H1 (cell line): ENCODE measurements around the gene ACCSL. TPM values are rescaled to one million over a fixed set of nuclear protein-coding genes. Genes with fewer than 3 reads are reported as not detected.

Source experiments
- CTCF ChIA-PET: fragments of 300-600 bp; sonication (Branson Sonifier 250); formaldehyde crosslinking; loops from one replicate; lab custom pipeline; 2021; ENCODE audit not compliant: partially characterized antibody; lab: Charles Lee
- POLR2A ChIA-PET: fragments of 300-600 bp; sonication (Branson Sonifier 250); formaldehyde crosslinking; loops from one replicate; lab custom pipeline; 2021; ENCODE audit warnings: inconsistent platforms; ENCODE audit not compliant: partially characterized antibody; lab: Charles Lee
- DNase-seq, 2 experiments: peaks; one replicate each; pipeline versions ENCODE4 v3.0.0 to v3.0.0-alpha.2; 2010 to 2022; ENCODE audit warnings: low spot score in 2 of 2, low read depth in 1 of 2, mixed read lengths in 1 of 2
- FAIRE-seq: peaks from 2 replicates; lab custom pipeline; 2011; peaks lifted over from hg19 to GRCh38; lab: Jason Lieb, UNC
- H2AFZ ChIP-seq: 2 replicates; pipeline ENCODE4 v1.8.1; 2012; ENCODE audit warnings: low read length, inconsistent platforms
- H2AK5ac ChIP-seq: 2 replicates; pipeline ENCODE4 v1.6.1; 2013; ENCODE audit warnings: low read depth, low read length
- H2BK120ac ChIP-seq: replicated peaks from 2 replicates; pipeline ENCODE3; 2013; ENCODE audit warnings: low read depth, low read length, inconsistent platforms
- H2BK12ac ChIP-seq: 2 replicates; pipeline ENCODE4 v1.6.1; 2013; ENCODE audit warnings: low read depth, low read length
- H2BK15ac ChIP-seq: 2 replicates; pipeline ENCODE4 v1.6.1; 2013; ENCODE audit warnings: low read length
- H2BK20ac ChIP-seq: 2 replicates; pipeline ENCODE4 v1.6.1; 2013; ENCODE audit warnings: low read length
- H2BK5ac ChIP-seq: 2 replicates; pipeline ENCODE4 v1.6.1; 2013; ENCODE audit warnings: low read depth, low read length
- H3K14ac ChIP-seq: 2 replicates; pipeline ENCODE4 v1.6.1; 2013; ENCODE audit warnings: inconsistent platforms; ENCODE audit not compliant: insufficient read length
- H3K18ac ChIP-seq: 2 replicates; pipeline ENCODE4 v1.6.1; 2013; ENCODE audit warnings: low read length; ENCODE audit errors: extremely low read depth
- H3K23ac ChIP-seq: 2 replicates; pipeline ENCODE4 v1.6.1; 2013; ENCODE audit warnings: inconsistent platforms; ENCODE audit not compliant: insufficient read length
- H3K23me2 ChIP-seq: 2 replicates; pipeline ENCODE4 v1.6.1; 2013; ENCODE audit warnings: low read depth, low read length
- H3K27ac ChIP-seq: 2 replicates; pipeline ENCODE4 v1.6.1; 2011; ENCODE audit warnings: low read depth, low read length, inconsistent platforms
- H3K27me3 ChIP-seq, 4 experiments: replicated peaks in 1 of 4; 1 replicate in 1 of 4; 2 replicates in 3 of 4; pipeline versions ENCODE4 v1.6.1 to v1.8.1; 2011 to 2013; ENCODE audit warnings: low read length in 3 of 4, mild to moderate bottlenecking in 3 of 4, inconsistent platforms in 2 of 4, mixed read lengths in 2 of 4, moderate library complexity in 1 of 4; ENCODE audit not compliant: control insufficient read depth in 3 of 4, insufficient read depth in 3 of 4; ENCODE audit errors: extremely low read depth in 1 of 4
- H3K36me3 ChIP-seq, 4 experiments: 2 replicates each; pipeline versions ENCODE4 v1.6.1 to v1.8.1; 2011 to 2013; ENCODE audit warnings: mild to moderate bottlenecking in 4 of 4, low read length in 3 of 4, moderate library complexity in 2 of 4, control low read depth in 1 of 4, inconsistent platforms in 1 of 4; ENCODE audit not compliant: insufficient read depth in 4 of 4, control insufficient read depth in 2 of 4
- H3K4ac ChIP-seq: replicated peaks from 2 replicates; pipeline ENCODE3; 2013; ENCODE audit warnings: low read length, low read depth, mixed read lengths, inconsistent platforms; ENCODE audit not compliant: insufficient read length
- H3K4me1 ChIP-seq, 4 experiments: replicated peaks in 1 of 4; 1 replicate in 1 of 4; 2 replicates in 3 of 4; pipeline versions ENCODE4 v1.6.1 to v1.8.1; 2011 to 2013; ENCODE audit warnings: low read length in 3 of 4, inconsistent platforms in 2 of 4, mixed read lengths in 1 of 4; ENCODE audit not compliant: insufficient read depth in 4 of 4, control insufficient read depth in 3 of 4
- H3K4me2 ChIP-seq, 2 experiments: 2 replicates each; pipeline versions ENCODE4 v1.6.1 to v1.8.1; 2011 to 2013; ENCODE audit warnings: low read depth in 2 of 2, low read length in 2 of 2, control low read depth in 1 of 2, inconsistent platforms in 1 of 2, mild to moderate bottlenecking in 1 of 2; ENCODE audit not compliant: insufficient read depth in 1 of 2
- H3K4me3 ChIP-seq, 4 experiments: fragments of 200-600, 300-600 bp in 1 of 4; sonication (generic), shearing (Covaris generic), sonication (Bioruptor Twin) in 1 of 4; 2 replicates each; pipeline versions ENCODE4 v1.5.1 to v1.8.1; 2011 to 2016; ENCODE audit warnings: low read length in 4 of 4, low read depth in 3 of 4, control low read depth in 2 of 4, inconsistent platforms in 2 of 4, mild to moderate bottlenecking in 2 of 4, mixed read lengths in 1 of 4, moderate library complexity in 1 of 4; ENCODE audit not compliant: insufficient read depth in 2 of 4; ENCODE audit errors: extremely low read depth in 1 of 4
- H3K56ac ChIP-seq: replicated peaks from 2 replicates; pipeline ENCODE3; 2013; ENCODE audit warnings: low read depth, mild to moderate bottlenecking, mixed read lengths, low read length, inconsistent platforms; ENCODE audit not compliant: insufficient read length
- H3K79me1 ChIP-seq: 2 replicates; pipeline ENCODE4 v1.6.1; 2013; ENCODE audit warnings: low read depth, low read length, control low read depth
- H3K79me2 ChIP-seq, 2 experiments: 2 replicates each; pipeline versions ENCODE4 v1.6.1 to v1.8.1; 2012 to 2013; ENCODE audit warnings: low read length in 2 of 2, mild to moderate bottlenecking in 2 of 2, inconsistent platforms in 1 of 2; ENCODE audit not compliant: insufficient read depth in 2 of 2, control insufficient read depth in 1 of 2
- H3K9ac ChIP-seq, 4 experiments: replicated peaks in 1 of 4; 1 replicate in 1 of 4; 2 replicates in 3 of 4; pipeline versions ENCODE4 v1.6.1 to v1.8.1; 2011 to 2013; ENCODE audit warnings: low read depth in 3 of 4, low read length in 3 of 4, control low read depth in 2 of 4, mild to moderate bottlenecking in 2 of 4, moderate library complexity in 2 of 4, inconsistent platforms in 1 of 4; ENCODE audit errors: extremely low read depth in 1 of 4
- H3K9me3 ChIP-seq, 2 experiments: 2 replicates each; pipeline versions ENCODE4 v1.6.1 to v1.8.1; 2012 to 2013; ENCODE audit warnings: mild to moderate bottlenecking in 2 of 2, moderate library complexity in 2 of 2, control low read depth in 1 of 2, inconsistent platforms in 1 of 2, low read depth in 1 of 2, low read length in 1 of 2, mixed read lengths in 1 of 2; ENCODE audit not compliant: insufficient read depth in 2 of 2
- H4K20me1 ChIP-seq, 2 experiments: replicated peaks in 1 of 2; 2 replicates each; pipeline versions ENCODE3 to v1.8.1; 2011 to 2013; ENCODE audit warnings: inconsistent platforms in 2 of 2, low read length in 2 of 2, mild to moderate bottlenecking in 1 of 2; ENCODE audit not compliant: insufficient read depth in 2 of 2, control insufficient read depth in 1 of 2
- H4K5ac ChIP-seq: 2 replicates; pipeline ENCODE4 v1.6.1; 2013; ENCODE audit warnings: low read length, low read depth, mixed read lengths, inconsistent platforms; ENCODE audit not compliant: insufficient read length
- H4K8ac ChIP-seq: 2 replicates; pipeline ENCODE4 v1.8.0; 2013; ENCODE audit warnings: mild to moderate bottlenecking, moderate library complexity, low read length, inconsistent platforms; ENCODE audit not compliant: insufficient read depth; ENCODE audit errors: extremely low read depth
- H4K91ac ChIP-seq: replicated peaks from 2 replicates; pipeline ENCODE3; 2013; ENCODE audit warnings: low read length, mixed read lengths, inconsistent platforms; ENCODE audit not compliant: insufficient read length
- CTCF ChIP-seq, 3 experiments: IDR thresholded peaks; 1 replicate in 2 of 3; 2 replicates in 1 of 3; pipeline versions ENCODE4 v1.5.1 to v1.6.1; 2011; ENCODE audit warnings: low read length in 3 of 3, mild to moderate bottlenecking in 3 of 3, inconsistent platforms in 2 of 3, low read depth in 1 of 3, moderate library complexity in 1 of 3; ENCODE audit not compliant: insufficient read depth in 1 of 3; ENCODE audit errors: control extremely low read depth in 1 of 3
- JUND ChIP-seq: IDR thresholded peaks from 2 replicates; pipeline ENCODE4 v1.6.1; 2011; ENCODE audit warnings: mild to moderate bottlenecking, improper control_type of control experiment, low read length
- POLR2AphosphoS5 ChIP-seq: IDR thresholded peaks from 2 replicates; pipeline ENCODE4 v1.6.1; 2011; ENCODE audit warnings: low read depth, low read length
- RAD21 ChIP-seq, 2 experiments: IDR thresholded peaks in 1 of 2; conservative IDR thresholded peaks in 1 of 2; 2 replicates each; pipeline ENCODE4 v1.6.1; 2011; ENCODE audit warnings: low read depth in 2 of 2, low read length in 2 of 2, improper control_type of control experiment in 1 of 2, inconsistent platforms in 1 of 2, mild to moderate bottlenecking in 1 of 2, moderate library complexity in 1 of 2
- WGBS, 2 experiments: shearing (Covaris generic) in 1 of 2; methylation state at CpG; one replicate each; pipeline versions ENCODE4 v1.1.6 to v1.1.7; 2013 to 2015; ENCODE audit warnings: low lambda C conversion rate in 2 of 2, mixed read lengths in 2 of 2, inconsistent platforms in 1 of 2, low coverage in 1 of 2, missing lambda C conversion rate in 1 of 2; ENCODE audit not compliant: insufficient replicate concordance in 2 of 2, insufficient coverage in 1 of 2, insufficient read length in 1 of 2; ENCODE audit errors: extremely low coverage in 1 of 2, missing lambda C conversion rate in 1 of 2; 5-methylcytosine and 5-hydroxymethylcytosine counted together
- polyA plus RNA-seq, 7 experiments: library from polyadenylated mRNA; depleted of rRNA in 3 of 7; stranded (reverse) in 5 of 7; unstranded in 2 of 7; fragments of >200 nt in 5 of 7; fragments of 200-250 nt in 2 of 7; gene quantifications; 1 replicate in 5 of 7; 2 replicates in 1 of 7; 4 replicates in 1 of 7; pipeline versions ENCODE4 v1.2.1 to v1.2.3, GENCODE V29; 2011 to 2013; ENCODE audit warnings: missing spikeins in 2 of 7, mixed read lengths in 2 of 7
- total RNA-seq: library from RNA; stranded (reverse); fragmentation: NEBNext Ultra II Directional; extraction: Animal tissue kit (Norgen Biotek cat#: 25700); gene quantifications from 2 replicates; pipeline ENCODE4 v1.2.1, GENCODE V29; 2021

Gene ACCSL
- total and polyA plus RNA-seq, 2 of the 8 experiments (the other 6 are each of a cell fraction or from before 2014, with no cell fraction given) = not detected

- no peaks in the 10 kb centered on the region for H3K79me1 ChIP-seq
- H3K23ac ChIP-seq = no peak overlapping the region
Observed at GRCh38 chr11:44094260-44094868, 46.6 kb downstream of the ACCSL start.

More at GRCh38 chr11:44094260-44094868, 46.6 kb downstream of the ACCSL start:
- H3K4me2 ChIP-seq = no peak overlapping the region
- no peaks in the 10 kb centered on the region for H3K27me3 ChIP-seq
- H3K9me3 ChIP-seq = no peaks in the 10 kb centered on the region; a peak in 1 of 4 replicates
- H3K4me1 ChIP-seq = peaks cover 0 to 1% (median 0%) of the 10 kb centered on the region in 4 experiments; a peak in 1 of 7 replicates
- H3K4me3 ChIP-seq = no peak overlapping the region
- no peak overlapping the region for H4K8ac ChIP-seq
- no peak overlapping the region for H2AFZ ChIP-seq
- H3K9ac ChIP-seq = no peak overlapping the region
- peaks cover 0 to 6% of the 10 kb centered on the region in 2 experiments; a peak in 2 of 4 replicates for H3K79me2 ChIP-seq
- H3K4ac ChIP-seq = no peak overlapping the region
- peak; percentile 92 for FAIRE-seq
- 52% methylated on average over 9 of the region's 11 CpGs; no CpG with 5 or more reads in 1 of the 2 experiments for WGBS, 2 experiments
- H3K27ac ChIP-seq = no peak overlapping the region
- DNase-seq = peak in 1 of 2 experiments; percentile 86
- H3K18ac ChIP-seq = no peak overlapping the region
- no peak overlapping the region for H2BK120ac ChIP-seq
- H2BK12ac ChIP-seq = no peak overlapping the region
- H2BK5ac ChIP-seq = no peak overlapping the region
- TF ChIP-seq JUND (no peak), CTCF (IDR thresholded peaks at IDR 0.05; ENCODE audit: control extremely low read depth in 1 of 3, insufficient read depth in 1 of 3, low read depth in 1 of 3, low read length in 3 of 3) (peak; percentile 38 to 83 (median 74)), POLR2AphosphoS5 (no peak), RAD21 (IDR thresholded peaks at IDR 0.05 in 1 of 2, conservative IDR thresholded peaks at IDR 0.05 in 1 of 2; ENCODE audit: low read depth in 2 of 2, low read length in 2 of 2) (peak; percentile 60 to 73)
- H3K56ac ChIP-seq = no peak overlapping the region
- POLR2A ChIA-PET = interaction anchor here (0.8 kb wide), 1 partner anchor 11 kb away, joined by 3 read pairs; no protein-coding TSS in a partner anchor
- no peak overlapping the region for H2BK20ac ChIP-seq
- H3K36me3 ChIP-seq = no peaks in the 10 kb centered on the region
- peaks cover 4% of the 10 kb centered on the region; the same call in 1 of the 2 replicates for H3K23me2 ChIP-seq
- H4K20me1 ChIP-seq = no peaks in the 10 kb centered on the region
- H3K14ac ChIP-seq = no peak overlapping the region
- no peak overlapping the region for H4K5ac ChIP-seq
- no peak overlapping the region for H2BK15ac ChIP-seq
- no peak overlapping the region for H2AK5ac ChIP-seq
- no peak overlapping the region for H4K91ac ChIP-seq
- CTCF ChIA-PET = interaction anchor here (0.6 to 5.0 kb wide), 31 partner anchors 10 to 476 kb away, joined by 3 to 49 read pairs (median 4); partner anchors contain the start of gene ACCS
